SW480 (cell line): Measurements from ENCODE around the gene WDR59.
"Not testable (repeated sequence)": the region's sequence is repeated elsewhere in the genome, so short reads cannot be mapped to it uniquely, and the experiment has no call there.

Experiments used
- DNase-seq: peaks from one replicate; pipeline ENCODE4 v3.0.0-alpha.2; 2016; ENCODE audit warnings: low spot score

WDR59 gene, protein sequence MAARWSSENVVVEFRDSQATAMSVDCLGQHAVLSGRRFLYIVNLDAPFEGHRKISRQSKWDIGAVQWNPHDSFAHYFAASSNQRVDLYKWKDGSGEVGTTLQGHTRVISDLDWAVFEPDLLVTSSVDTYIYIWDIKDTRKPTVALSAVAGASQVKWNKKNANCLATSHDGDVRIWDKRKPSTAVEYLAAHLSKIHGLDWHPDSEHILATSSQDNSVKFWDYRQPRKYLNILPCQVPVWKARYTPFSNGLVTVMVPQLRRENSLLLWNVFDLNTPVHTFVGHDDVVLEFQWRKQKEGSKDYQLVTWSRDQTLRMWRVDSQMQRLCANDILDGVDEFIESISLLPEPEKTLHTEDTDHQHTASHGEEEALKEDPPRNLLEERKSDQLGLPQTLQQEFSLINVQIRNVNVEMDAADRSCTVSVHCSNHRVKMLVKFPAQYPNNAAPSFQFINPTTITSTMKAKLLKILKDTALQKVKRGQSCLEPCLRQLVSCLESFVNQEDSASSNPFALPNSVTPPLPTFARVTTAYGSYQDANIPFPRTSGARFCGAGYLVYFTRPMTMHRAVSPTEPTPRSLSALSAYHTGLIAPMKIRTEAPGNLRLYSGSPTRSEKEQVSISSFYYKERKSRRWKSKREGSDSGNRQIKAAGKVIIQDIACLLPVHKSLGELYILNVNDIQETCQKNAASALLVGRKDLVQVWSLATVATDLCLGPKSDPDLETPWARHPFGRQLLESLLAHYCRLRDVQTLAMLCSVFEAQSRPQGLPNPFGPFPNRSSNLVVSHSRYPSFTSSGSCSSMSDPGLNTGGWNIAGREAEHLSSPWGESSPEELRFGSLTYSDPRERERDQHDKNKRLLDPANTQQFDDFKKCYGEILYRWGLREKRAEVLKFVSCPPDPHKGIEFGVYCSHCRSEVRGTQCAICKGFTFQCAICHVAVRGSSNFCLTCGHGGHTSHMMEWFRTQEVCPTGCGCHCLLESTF

DNA sequence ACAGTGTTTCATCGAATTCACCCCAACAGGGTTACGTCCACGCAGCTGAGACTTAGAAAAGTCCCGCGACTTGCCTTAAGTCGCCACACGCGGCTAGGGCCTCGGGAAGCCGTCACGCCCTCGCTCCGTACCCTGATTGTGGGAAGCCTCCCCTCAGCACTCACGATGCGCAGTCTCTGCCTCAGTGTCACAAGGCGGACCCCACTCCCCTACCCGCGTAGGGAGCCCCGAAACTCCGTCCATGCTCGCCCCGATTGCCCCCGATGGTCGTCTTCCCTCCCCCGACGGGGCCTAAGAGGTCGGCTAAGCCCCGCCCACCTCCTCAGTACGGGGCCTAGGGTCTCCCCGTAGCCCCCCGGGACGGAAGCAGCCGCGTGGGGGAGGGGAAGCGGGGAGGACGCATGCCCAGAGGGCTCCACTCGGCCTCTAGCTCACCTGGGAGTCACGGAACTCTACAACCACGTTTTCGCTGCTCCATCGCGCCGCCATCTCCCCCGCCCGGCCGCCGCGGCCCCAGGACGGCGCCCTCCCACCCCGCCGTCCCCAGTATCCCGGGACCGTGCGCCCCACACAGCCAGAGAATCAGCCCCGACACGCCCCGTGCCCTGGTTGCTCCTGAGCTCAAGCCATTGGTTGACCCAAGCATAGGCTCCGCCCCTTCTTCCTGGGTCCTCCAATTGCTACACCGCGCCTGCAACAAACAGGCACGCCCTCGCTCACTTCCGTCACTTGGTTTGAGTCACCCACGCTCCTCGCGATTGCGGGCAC is at the start of gene WDR59:
Gene WDR59, minus strand, starts transcription at position 595 of the 768 bp plus-strand sequence. Its CDS starts 106 bp downstream, at position 489.
- DNase-seq = peak; percentile 99

DNA sequence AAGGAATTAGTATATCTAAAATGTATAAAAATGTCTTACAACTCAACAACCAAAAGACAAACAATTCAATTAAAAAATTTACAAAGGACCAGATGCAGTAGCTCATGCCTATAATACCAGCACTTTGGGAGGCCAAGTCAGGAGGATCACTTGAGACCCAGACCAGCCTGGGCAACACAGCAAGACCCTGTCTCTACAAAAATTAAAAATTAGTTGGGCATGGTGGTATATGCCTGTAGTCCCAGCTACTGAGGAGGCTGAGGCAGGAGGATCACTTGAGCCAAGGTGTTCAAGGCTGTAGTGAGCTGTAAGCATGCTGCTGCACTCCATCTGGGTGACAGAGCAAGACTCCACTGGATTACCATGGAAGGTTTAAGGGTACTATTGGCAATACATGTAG is 47.7 kb upstream of the WDR59 start:
- no peak for DNase-seq

DNA sequence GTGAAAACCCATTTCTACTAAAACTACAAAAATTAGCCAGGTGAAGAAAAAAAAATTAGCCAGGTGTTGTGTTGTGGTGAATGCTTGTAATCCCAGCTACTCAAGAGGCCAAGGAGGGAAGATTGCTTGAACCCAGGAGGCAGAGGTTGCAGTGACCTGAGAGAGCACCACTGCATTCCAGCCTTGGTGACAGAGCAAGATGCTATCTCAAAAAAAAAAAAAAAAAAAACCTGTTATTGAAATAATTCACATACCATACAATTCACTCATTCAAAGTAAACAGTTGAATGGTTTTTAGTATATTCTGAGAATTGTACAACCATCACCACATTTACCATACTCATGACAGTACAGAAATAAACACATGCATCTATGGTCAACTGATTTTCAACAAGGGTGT is 44.9 kb upstream of the WDR59 start:
- DNase-seq = no peak

GRCh38 chr16:75028544-75029135 is 43.7 kb upstream of the WDR59 start:
- no peak for DNase-seq

GRCh38 chr16:75027520-75028300 is 42.8 kb upstream of the WDR59 start:
- no peak for DNase-seq

GRCh38 chr16:75026892-75027391 is 42.0 kb upstream of the WDR59 start:
- DNase-seq = no peak

GRCh38 chr16:75026239-75026891 is 41.4 kb upstream of the WDR59 start:
- not testable (repeated sequence) for DNase-seq

GRCh38 chr16:75025761-75026160 is 40.8 kb upstream of the WDR59 start:
- no peak for DNase-seq

DNA sequence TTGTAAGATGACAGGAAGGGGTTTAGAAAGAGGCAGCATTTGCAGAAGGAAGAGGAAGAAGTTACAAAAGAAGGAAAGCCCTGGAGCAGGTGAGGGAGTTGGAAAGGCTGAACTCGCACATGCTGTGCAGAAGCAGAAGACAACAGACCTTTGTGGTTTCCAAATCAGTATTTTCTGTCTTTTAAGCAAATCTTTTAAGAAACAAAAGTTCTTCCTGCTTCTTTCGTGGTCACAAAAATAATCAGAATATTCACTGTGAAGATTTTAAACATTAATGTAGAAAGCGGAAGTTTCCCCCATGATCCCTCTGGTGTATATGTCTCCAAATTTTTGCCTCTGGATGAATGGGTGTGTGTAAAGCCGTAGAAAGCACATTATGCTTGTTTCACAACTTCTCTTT is 39.7 kb upstream of the WDR59 start:
- DNase-seq = no peak

GRCh38 chr16:75024182-75024581 is 39.3 kb upstream of the WDR59 start:
- DNase-seq = no peak

DNA sequence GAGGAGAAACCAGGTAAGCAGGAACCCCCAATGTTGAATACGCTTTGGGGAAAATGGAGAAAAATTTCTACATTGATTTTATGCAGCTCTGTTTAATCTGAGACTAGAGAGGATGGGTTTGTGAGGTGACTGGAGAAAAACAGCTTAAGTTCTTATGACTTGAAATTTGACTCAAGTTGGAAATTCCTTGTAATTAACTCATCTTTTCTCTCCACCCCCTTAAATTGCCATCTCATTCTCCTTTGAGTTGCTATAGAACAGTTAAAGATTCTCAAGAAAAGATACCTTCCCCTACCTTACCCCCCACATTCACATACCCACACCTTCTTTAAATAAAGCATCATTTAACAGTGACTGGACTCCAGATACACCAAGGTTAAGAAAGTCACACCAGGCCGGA is 38.1 kb upstream of the WDR59 start:
- no peak for DNase-seq

DNA sequence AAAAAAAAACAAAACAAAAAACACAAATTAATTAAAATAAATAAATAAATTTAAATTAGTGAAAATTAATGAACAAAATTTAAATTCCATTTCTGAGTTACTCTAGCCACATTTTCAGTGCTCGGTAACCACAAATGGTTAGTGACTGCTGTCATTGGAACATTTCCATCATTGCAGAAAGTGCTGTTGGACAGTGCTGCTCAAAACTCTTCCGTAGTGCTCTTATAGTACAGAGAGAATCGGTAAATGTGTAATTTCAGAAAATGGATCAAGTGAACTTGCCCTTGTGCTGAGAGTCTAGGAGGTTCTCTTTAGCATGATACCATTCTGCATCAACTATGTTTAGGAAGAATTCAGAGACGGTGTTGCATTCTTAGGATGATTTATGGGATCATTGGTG is 37.6 kb upstream of the WDR59 start:
- no peak for DNase-seq

DNA sequence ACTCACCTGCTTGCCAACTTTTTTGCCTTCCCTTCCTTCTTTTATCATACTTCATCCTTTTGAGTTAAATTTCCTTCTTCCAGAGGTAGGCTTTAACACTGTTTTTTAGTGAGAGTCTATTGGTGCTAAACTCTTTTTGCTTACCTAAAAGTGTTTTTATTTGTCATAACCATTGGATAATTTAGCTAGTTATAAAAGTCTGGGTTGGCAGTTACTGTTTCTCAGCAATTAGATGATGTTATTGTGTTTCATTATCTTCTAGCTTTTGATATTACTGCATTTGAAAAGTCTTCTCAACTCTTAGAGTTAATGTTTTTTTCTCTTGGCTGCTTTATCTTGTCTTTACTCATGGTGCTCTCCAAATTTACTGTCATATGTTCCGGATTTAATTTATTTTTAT is 36.5 kb upstream of the WDR59 start:
- DNase-seq = no peak

- DNase-seq = no peak
Measured at GRCh38 chr16:75019586-75019985, 34.7 kb upstream of the WDR59 start.

GRCh38 chr16:75019007-75019406 is 34.1 kb upstream of the WDR59 start:
- no peak for DNase-seq

DNA sequence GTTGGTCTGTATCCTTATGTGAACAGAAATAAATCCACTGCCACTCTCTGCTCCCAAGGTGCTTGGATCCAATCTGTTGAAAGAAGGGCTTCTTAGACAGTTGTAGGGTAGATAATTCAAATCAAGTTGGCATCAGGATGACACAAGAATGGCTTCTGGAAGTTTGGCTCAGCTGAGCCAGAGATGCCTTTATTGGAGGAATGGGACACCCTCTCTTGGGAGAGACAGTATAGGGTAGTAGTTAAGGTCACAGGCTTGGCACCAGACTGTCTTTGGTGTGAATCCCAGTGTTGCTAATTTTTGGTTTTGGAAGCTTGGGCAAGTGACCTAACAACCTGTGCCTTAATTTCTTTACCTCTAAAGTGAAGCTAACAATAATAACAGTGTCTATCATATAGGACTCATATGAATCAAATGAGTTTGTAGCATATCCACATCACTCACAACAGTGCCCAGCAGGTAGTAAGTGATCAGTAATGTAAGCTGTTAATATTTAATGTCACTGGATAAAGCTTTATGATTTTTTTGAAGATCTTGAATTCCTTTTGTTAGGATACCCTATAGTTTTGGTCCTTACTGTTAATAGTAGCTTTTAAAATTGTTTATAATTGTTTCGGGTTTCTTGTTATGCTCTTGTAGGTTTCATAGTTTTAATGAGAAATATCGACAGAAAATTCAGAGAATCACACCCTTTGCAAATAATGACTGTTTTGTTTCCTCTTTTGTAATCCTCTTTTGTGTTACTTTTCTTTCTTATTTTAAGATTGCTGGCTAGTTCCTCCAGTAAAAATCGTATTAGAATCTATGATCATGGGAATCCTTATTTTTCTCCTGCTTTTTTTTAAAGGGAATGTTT is 33.0 kb upstream of the WDR59 start:
- DNase-seq = no peak

DNA sequence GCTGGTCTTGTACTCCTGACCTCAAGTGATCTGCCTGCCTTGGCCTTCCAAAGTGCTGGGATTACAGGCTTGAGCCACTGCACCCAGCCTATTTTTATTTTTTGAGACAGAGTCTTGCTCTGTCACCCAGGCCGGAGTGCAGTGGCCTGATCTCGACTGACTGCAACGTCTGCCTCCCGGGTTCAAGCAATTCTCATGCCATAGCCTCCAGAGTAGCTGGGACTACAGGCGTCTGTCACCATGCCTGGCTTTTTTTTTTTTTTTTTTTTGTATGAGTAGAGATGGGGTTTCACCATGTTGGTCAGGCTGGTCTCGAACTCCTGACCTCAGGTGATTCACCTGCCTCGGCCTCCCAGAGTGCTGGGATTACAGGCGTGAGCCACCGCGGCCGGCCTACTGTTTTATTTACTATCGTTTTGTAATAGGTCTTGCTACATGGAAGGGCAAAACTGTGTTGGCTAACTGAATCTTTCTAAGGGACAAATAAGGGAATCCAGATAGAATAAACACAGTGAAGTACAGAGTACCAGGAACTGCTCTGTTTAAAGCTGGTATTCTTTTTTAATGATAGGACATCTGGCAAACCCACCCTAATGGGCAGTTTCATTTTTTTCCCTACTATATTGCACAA is 31.6 kb upstream of the WDR59 start:
- not testable (repeated sequence) for DNase-seq

DNA sequence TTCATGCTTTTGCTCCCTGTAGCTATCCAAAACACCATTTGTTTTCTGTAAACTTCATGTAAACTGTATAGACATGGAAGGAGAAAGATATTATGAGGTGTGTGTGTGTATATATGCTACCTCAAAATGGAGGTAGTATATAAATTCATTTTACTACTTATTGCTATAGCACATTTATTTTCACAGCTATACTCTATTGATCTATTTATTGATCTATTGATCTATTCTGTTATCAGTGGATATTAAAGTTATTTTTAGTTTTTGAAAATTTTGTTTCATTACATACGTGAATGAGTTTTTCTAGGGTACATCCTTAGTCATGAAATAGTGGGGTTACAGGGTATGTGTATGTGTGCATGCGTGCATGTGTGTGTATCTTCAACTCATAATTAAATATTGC is 29.4 kb upstream of the WDR59 start:
- DNase-seq = no peak

- not testable (repeated sequence) for DNase-seq
Measured at GRCh38 chr16:75013123-75013522, 28.2 kb upstream of the WDR59 start.
